K562 (cell line): ENCODE measurements around the gene ZNF487. TPM values are rescaled to one million over a fixed set of nuclear protein-coding genes. Genes with fewer than 3 reads are reported as not detected.

Source experiments
- CBX8 ChIP-seq: fragments of 200-600 bp; sonication (generic); IDR thresholded peaks from 2 replicates; pipeline ENCODE4 v1.6.1; 2012; ENCODE audit warnings: borderline replicate concordance, mixed run types, low read depth, mild to moderate bottlenecking, moderate library complexity, mixed read lengths, low read length, control low read depth, inconsistent platforms; ENCODE audit not compliant: poor library complexity, severe bottlenecking; ENCODE audit errors: extremely low read depth
- FIP1L1 ChIP-seq: fragments of 200-400 bp; formaldehyde crosslinking; IDR thresholded peaks from 2 replicates; pipeline ENCODE4 v1.6.1; 2018; ENCODE audit warnings: mild to moderate bottlenecking, low read depth, low read length; ENCODE audit not compliant: poor library complexity, severe bottlenecking
- FOXA1 ChIP-seq: fragments of 450-650 bp; IDR thresholded peaks from 2 replicates; pipeline ENCODE4 v1.6.1; 2016; ENCODE audit warnings: mild to moderate bottlenecking, borderline replicate concordance
- GTF2E2 ChIP-seq: fragments of 200-800 bp; sonication (Bioruptor generic); IDR thresholded peaks from 2 replicates; pipeline ENCODE4 v1.6.1; 2016; ENCODE audit warnings: missing genetic modification characterization, missing compliant biosample characterization
- HDAC8 ChIP-seq: fragments of 450-650 bp; IDR thresholded peaks from 2 replicates; pipeline ENCODE4 v1.6.1; 2016; ENCODE audit warnings: mild to moderate bottlenecking, missing genetic modification characterization, moderate library complexity, missing compliant biosample characterization
- KAT8 ChIP-seq: fragments of 450-650 bp; IDR thresholded peaks from 2 replicates; pipeline ENCODE4 v1.6.1; 2016; ENCODE audit warnings: low read depth, mild to moderate bottlenecking
- KLF1 ChIP-seq: fragments of 450-650 bp; IDR thresholded peaks from 2 replicates; pipeline ENCODE4 v1.6.1; 2016; ENCODE audit warnings: missing genetic modification characterization, missing compliant biosample characterization
- MTA2 ChIP-seq: fragments of 450-650 bp; IDR thresholded peaks from 2 replicates; pipeline ENCODE4 v1.6.1; 2016; ENCODE audit warnings: low read depth
- NFE2L1 ChIP-seq: fragments of 450-650 bp; IDR thresholded peaks from 2 replicates; pipeline ENCODE4 v1.6.1; 2016; ENCODE audit warnings: missing genetic modification characterization, low read depth, mild to moderate bottlenecking, missing compliant biosample characterization, moderate library complexity, borderline replicate concordance
- PHF21A ChIP-seq: fragments of 450-650 bp; IDR thresholded peaks from 2 replicates; pipeline ENCODE4 v1.6.1; 2017; ENCODE audit warnings: low read depth, borderline replicate concordance
- PML ChIP-seq: IDR thresholded peaks from 2 replicates; pipeline ENCODE4 v1.6.1; 2012; ENCODE audit warnings: low read length, inconsistent platforms
- SMAD3 ChIP-seq: fragments of 450-650 bp; formaldehyde crosslinking; conservative IDR thresholded peaks from 2 replicates; pipeline ENCODE4 v1.4.0; 2020; ENCODE audit warnings: mild to moderate bottlenecking
- ZBTB1 ChIP-seq: sonication (generic); formaldehyde crosslinking; IDR thresholded peaks from 2 replicates; pipeline ENCODE4 v1.8.1; 2023; ENCODE audit warnings: missing genetic modification reagents, low read depth, mild to moderate bottlenecking, borderline replicate concordance
- ZNF134 ChIP-seq: fragments of 250-450 bp; sonication (Bioruptor Pico); conservative IDR thresholded peaks from 2 replicates; pipeline ENCODE4 v1.4.0; 2020
- ZNF717 ChIP-seq: fragments of 250-450 bp; sonication (Bioruptor Pico); IDR thresholded peaks from 2 replicates; pipeline ENCODE4 v1.5.0; 2021
- polyA plus RNA-seq, 8 experiments: library from polyadenylated mRNA; depleted of rRNA in 4 of 8; stranded (reverse) in 5 of 8; unstranded in 3 of 8; fragments of >200 nt; fragmentation: Nextera tagmentation in 2 of 8; fragmentation: Illumina TruSeq in 1 of 8; extraction: Ambion mirVana in 2 of 8; extraction: Trizol in 1 of 8; gene quantifications; 2 replicates each; pipeline versions ENCODE4 v1.2.1 to v1.2.3, GENCODE V29; 2011 to 2014; ENCODE audit warnings: inconsistent platforms in 1 of 8, missing spikeins in 1 of 8
- total RNA-seq, 7 experiments: library from RNA; depleted of rRNA in 6 of 7; stranded (reverse); fragments of >200 nt in 6 of 7; fragmentation: Illumina TruSeq in 2 of 7; extraction: Trizol in 2 of 7; gene quantifications; 2 replicates each; pipeline versions ENCODE4 v1.2.1 to v1.2.3, GENCODE V29; 2011 to 2021; ENCODE audit warnings: low replicate concordance in 1 of 7
- TF ChIP-seq, protein P1 (sequence below): fragments of 250-450 bp; sonication (Bioruptor Pico); IDR thresholded peaks from 2 replicates; pipeline ENCODE4 v1.5.0; 2021
- TF ChIP-seq, protein P2 (sequence below): fragments of 450-650 bp; IDR thresholded peaks from 2 replicates; pipeline ENCODE4 v1.6.1; 2016; ENCODE audit warnings: low read depth

The ZNF487 gene
- total and polyA plus RNA-seq, 9 of the 15 experiments (the other 6 are each of a cell fraction or from before 2014, with no cell fraction given) = 1.9 to 6.5 (median 4.2) TPM

DNA sequence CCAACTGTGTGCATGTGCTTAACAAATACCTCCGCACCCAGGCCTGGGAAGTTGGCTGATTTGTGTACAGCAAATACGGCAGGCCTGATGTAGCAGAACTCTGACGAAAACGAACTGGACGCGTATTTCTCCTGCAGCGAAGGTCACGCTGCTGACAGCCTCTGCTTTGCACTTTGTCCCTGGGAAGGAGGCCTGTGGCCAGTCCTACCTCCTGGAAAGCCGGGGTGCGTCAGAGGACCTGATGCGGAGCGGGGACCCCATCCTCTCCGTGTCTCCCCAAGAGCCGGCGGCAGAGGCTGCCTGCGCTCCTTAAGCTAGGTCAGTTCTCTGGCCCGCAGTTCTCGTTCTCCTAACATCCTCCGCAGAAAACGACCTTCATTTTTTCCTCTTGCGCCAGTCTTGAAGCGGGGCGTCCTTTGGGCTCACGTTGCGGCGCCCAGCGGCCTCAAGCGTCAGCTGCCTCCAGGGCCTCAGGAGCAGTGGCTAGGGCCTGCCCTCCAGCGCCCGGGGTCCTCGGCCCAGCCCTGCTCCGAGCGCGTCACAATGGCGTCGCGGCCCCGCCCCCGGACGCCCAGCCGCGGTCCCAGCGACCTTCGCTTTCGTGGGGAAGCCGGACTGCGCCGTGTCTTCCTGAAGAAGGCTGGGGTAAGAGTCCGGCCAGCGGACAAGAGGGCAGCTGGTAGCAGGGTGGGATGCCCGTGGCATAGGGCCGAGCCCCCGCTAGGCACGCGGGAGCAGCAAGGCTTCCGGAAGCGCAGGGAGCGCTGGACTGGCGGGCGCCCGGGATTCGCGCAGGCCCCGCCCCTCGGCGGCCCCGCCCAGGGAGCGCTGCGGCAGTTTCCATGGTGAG lies at the start of gene ZNF487 (continued):
- peak; percentile 92 for TF ChIP-seq KLF1 (tag)
- TF ChIP-seq ZBTB1 = 0 out of 2 replicates have a peak, but pooled peaks have one; percentile 20
- TF ChIP-seq, protein P1, sequence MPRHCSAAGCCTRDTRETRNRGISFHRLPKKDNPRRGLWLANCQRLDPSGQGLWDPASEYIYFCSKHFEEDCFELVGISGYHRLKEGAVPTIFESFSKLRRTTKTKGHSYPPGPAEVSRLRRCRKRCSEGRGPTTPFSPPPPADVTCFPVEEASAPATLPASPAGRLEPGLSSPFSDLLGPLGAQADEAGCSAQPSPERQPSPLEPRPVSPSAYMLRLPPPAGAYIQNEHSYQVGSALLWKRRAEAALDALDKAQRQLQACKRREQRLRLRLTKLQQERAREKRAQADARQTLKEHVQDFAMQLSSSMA (CRISPR knock-in tag) = peak; percentile 77
- TF ChIP-seq FOXA1 = no peak
- peak; percentile 92 for TF ChIP-seq FIP1L1
- TF ChIP-seq PML = peak; percentile 83
- peak; percentile 39 for TF ChIP-seq ZNF134 (CRISPR knock-in tag)
- TF ChIP-seq KAT8 = no peak
- TF ChIP-seq NFE2L1 (tag) = no peak
- peak; percentile 78; the same call in 1 of the 2 replicates for TF ChIP-seq HDAC8
- no peak for TF ChIP-seq ZNF717 (CRISPR knock-in tag)
- peak; percentile 70 for TF ChIP-seq GTF2E2 (tag)
- TF ChIP-seq, protein P2, sequence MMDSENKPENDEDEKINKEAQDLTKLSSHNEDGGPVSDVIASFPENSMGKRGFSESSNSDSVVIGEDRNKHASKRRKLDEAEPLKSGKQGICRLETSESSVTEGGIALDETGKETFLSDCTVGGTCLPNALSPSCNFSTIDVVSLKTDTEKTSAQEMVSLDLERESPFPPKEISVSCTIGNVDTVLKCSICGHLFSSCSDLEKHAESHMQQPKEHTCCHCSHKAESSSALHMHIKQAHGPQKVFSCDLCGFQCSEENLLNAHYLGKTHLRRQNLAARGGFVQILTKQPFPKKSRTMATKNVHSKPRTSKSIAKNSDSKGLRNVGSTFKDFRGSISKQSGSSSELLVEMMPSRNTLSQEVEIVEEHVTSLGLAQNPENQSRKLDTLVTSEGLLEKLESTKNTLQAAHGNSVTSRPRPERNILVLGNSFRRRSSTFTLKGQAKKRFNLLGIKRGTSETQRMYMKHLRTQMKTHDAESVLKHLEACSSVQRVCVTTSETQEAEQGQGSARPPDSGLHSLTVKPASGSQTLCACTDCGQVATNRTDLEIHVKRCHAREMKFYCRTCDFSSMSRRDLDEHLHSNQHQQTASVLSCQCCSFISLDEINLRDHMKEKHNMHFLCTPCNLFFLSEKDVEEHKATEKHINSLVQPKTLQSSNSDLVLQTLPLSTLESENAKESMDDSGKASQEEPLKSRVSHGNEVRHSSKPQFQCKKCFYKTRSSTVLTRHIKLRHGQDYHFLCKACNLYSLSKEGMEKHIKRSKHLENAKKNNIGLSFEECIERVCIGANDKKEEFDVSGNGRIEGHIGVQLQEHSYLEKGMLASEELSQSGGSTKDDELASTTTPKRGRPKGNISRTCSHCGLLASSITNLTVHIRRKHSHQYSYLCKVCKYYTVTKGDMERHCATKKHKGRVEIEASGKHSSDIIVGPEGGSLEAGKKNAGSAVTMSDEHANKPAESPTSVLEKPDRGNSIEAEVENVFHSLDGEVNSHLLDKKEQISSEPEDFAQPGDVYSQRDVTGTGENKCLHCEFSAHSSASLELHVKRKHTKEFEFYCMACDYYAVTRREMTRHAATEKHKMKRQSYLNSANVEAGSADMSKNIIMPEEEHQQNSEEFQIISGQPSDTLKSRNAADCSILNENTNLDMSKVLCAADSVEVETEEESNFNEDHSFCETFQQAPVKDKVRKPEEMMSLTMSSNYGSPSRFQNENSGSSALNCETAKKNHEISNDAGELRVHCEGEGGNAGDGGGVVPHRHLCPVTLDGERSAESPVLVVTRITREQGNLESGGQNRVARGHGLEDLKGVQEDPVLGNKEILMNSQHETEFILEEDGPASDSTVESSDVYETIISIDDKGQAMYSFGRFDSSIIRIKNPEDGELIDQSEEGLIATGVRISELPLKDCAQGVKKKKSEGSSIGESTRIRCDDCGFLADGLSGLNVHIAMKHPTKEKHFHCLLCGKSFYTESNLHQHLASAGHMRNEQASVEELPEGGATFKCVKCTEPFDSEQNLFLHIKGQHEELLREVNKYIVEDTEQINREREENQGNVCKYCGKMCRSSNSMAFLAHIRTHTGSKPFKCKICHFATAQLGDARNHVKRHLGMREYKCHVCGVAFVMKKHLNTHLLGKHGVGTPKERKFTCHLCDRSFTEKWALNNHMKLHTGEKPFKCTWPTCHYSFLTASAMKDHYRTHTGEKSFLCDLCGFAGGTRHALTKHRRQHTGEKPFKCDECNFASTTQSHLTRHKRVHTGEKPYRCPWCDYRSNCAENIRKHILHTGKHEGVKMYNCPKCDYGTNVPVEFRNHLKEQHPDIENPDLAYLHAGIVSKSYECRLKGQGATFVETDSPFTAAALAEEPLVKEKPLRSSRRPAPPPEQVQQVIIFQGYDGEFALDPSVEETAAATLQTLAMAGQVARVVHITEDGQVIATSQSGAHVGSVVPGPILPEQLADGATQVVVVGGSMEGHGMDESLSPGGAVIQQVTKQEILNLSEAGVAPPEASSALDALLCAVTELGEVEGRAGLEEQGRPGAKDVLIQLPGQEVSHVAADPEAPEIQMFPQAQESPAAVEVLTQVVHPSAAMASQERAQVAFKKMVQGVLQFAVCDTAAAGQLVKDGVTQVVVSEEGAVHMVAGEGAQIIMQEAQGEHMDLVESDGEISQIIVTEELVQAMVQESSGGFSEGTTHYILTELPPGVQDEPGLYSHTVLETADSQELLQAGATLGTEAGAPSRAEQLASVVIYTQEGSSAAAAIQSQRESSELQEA = no peak
- no peak for TF ChIP-seq MTA2
- TF ChIP-seq SMAD3 = peak; percentile 28; the same call in 1 of the 2 replicates
- no peak for TF ChIP-seq CBX8
- TF ChIP-seq PHF21A = peak; percentile 29
